ENCODE measurements around the gene P2RY2.
"Not testable (repeated sequence)": the region's sequence is repeated elsewhere in the genome, so short reads cannot be mapped to it uniquely, and the experiment has no call there.

The P2RY2 gene

GRCh38 chr11:73270016-73270854 is 52.2 kb downstream of the P2RY2 start:
- no peak for DNase-seq

GRCh38 chr11:73270855-73271477 is 52.9 kb downstream of the P2RY2 start:
- DNase-seq = no peak

- not testable (repeated sequence) for DNase-seq
Observed at GRCh38 chr11:73271478-73271865, 53.4 kb downstream of the P2RY2 start.

DNA sequence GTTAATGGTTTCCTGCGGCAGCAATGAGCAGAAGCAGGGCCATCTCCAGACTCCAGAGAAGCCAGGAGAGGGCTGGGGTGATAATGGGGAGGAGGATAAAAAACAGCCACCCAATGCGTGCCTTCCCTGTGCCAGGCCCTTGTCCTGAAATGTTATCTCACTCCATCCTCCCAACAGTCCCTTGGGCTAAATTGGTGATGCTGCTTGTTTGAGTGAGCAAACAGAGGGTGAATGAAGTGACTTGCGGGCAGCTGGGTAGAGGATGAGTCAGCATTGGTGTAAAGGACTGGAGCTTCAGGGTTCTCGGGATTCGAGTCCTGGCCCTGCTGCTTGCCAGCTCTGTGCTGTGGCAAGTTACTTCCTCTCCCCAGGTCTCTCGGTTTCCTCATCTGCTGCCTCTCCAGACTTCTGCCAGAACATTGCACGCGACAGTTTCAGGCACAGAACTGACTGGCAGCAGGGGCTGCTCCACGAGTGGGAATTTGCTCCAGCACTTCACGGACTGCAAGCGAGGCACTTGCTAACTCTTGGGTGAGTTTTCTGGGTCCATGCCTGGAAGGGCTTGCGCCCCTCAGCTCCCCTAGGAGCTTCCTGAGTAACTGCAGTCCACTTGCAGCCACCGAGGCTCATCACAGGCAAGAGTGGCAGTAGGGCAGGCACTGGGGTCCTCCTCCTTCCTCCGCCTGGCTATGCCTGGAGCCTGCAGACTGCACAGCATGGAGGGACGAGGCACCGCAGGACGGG is 54.0 kb downstream of the P2RY2 start, which contains the start of gene P2RY6:
P2RY6 (plus strand) TSS at position 403 of the 744 bp plus-strand sequence. CDS start 24,181 bp downstream, outside the sequence.
- no peak for DNase-seq

DNA sequence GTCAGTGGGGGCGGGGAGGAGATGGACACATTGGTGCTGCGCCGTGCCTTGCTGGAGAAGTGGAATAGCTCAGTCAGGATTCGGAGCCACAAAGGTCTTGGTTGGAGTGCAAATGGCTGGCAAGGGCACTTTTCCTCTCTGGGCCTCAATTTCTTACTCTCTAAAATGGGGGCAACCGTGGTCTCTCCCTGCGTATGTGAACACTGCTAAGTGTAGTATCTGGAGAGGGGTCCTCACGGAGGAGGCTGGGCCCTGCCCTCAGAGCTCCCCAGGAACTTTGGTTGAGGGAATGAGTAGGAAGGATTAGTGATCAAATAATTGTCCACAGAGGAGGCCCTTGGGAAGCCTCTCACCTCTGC is 54.6 kb downstream of the P2RY2 start:
- DNase-seq = no peak

GRCh38 chr11:73273222-73273895 is 55.3 kb downstream of the P2RY2 start:
- no peak for DNase-seq

DNA sequence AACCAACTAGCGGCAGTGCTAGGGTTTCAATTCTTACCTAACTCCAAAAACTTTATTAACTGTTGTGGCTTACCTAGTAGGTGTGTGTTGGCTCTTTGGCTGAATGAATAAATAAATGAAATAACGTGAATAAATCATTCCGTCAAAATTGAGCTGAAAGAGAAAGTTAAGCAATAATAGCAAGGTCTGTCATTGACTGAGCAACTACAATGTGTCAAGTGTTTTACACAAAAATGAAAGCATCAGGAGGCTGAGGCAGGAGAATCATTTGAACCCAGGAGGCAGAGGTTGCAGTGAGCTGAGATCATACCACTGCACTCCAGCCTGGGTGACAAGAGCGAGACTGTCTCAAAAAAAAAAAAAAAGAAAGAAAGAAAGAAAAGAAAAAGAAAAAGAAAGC is 56.1 kb downstream of the P2RY2 start:
- not testable (repeated sequence) for DNase-seq

- DNase-seq = no peak
Observed at GRCh38 chr11:73274722-73275380, 56.8 kb downstream of the P2RY2 start.

- no peak for DNase-seq
Observed at GRCh38 chr11:73275381-73275750, 57.3 kb downstream of the P2RY2 start.

- DNase-seq = no peak
Observed at GRCh38 chr11:73277467-73277866, 59.4 kb downstream of the P2RY2 start.

GRCh38 chr11:73280626-73281025 is 62.5 kb downstream of the P2RY2 start:
- DNase-seq = no peak

- no peak for DNase-seq
Observed at GRCh38 chr11:73281201-73281741, 63.2 kb downstream of the P2RY2 start.

DNA sequence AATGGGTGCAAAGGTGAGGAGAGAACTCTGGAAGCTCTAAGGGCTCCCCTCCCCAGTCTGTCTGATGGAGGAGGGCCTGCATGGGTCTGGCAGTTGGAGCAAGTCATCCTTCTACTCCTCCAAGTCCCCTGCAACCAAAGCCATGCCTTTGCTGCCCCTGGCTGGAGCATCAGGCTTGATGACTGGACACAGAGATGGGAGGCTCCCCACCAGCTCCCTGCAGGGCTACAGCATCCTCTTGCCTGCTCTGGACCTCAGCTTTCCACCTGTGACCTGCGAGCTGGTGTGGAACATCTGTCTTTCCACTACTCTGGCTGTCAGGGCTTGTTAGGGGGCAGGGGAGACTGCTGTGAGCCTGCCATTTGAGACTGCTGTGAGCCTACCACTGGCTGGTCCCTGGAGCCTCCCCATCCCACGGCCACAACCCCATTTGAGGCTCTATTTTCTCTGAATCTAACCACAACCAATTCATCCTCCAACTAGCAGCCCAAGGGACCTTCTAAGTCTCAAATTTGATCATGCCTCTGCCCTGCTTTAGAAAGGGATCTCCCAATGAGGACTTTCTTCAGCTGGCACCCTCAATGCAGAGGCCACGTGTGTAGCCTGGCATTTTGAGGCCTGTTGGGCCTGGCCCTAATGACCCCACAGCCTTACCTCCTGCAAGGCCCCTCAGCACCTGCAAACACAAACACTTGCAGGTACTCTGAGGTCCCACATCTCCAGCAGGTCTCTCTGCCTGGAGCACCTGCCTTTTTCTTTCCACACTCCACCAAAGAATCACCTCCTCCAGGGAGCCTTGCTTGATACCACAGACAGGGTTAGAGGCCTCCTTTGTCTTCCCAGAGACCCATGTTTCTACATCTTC is 63.9 kb downstream of the P2RY2 start:
- no peak for DNase-seq

DNA sequence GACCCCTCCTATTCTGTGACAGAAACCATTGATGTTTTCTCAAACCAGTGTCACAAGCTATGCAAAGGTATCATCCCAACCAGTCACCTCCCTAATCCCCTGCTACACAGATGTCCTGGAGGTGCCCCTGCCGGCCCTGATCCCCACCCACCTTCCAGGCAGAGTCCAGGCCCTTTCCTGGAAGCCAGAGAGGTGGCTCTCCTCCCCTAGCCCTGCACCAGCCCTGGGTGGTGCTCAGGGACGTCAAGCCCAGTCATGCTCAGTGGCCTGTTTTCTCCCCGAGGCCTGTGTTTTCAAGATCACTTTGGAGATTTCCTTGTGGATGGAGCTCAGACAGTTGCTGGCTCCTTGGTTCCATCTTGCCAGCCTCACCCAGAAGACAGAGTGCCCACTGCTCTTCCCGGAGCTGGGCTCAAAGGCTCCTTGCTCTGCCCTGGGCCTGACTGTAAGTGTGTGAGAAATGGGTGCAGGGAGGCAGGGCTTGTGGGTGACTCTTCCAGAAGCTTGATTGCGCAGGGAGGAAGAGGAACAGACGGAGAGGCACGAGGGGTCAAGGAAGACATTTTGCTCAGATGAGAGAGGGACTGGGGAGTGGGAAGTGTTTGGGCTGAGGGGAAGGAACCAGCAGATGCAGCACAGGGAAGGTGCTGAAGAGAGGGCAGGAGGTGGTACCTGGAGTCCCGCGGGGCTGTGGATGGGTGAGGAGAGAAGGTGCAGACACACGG is 65.4 kb downstream of the P2RY2 start:
- DNase-seq = no peak

GRCh38 chr11:73284106-73284505 is 66.0 kb downstream of the P2RY2 start:
- DNase-seq = no peak

DNA sequence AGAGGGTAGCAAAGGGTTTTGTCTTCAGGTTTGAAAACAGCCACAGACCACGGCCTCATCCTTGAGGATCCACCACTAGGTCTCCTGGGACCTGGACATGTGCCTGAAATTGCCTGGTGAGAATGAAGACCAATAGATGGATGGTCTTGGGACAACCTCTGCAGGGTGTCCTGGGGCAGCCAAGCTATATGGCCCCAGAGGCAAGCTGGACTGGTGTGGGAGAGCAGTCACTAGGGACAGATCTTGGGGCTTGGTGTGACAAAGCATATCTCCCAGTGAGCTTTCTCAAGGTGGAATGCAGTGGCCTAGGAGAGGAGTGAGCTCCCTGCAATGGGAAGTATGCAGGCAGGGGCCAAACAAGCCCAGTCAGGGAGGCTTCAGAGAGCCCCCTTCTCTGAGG is 67.6 kb downstream of the P2RY2 start:
- DNase-seq = no peak

Data from activated CD4-positive, alpha-beta T cell treated with anti-CD3 and anti-CD28 coated beads for 1 hour (primary cell).